Measurements from ENCODE around the gene ZCCHC2.
A peak's percentile ranks its signal among the peaks of the same experiment; 100 is the strongest.

The ZCCHC2 gene

DNA sequence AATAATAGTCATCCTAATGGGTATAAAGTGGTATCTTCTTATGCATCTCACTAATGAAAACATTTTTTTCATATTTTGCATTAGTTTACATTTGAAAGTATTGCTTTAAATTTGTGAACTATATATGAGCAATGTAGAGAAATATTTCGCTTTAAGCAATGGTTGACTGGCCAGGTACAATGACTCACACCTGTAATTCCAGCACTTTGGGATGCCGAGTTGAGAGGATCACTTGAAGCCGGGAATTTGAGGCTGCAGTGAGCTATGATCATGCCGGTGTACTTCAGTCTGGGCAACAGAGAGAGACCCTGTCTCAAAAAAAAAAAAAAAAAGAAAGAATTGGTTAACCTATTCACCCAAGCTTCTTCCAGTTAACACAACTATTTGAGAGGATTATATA lies 15.1 kb downstream of the ZCCHC2 start:
- FAIRE-seq (peak; percentile 79), DNase-seq (ENCODE audit: low spot score) (peak; percentile 40)

DNA sequence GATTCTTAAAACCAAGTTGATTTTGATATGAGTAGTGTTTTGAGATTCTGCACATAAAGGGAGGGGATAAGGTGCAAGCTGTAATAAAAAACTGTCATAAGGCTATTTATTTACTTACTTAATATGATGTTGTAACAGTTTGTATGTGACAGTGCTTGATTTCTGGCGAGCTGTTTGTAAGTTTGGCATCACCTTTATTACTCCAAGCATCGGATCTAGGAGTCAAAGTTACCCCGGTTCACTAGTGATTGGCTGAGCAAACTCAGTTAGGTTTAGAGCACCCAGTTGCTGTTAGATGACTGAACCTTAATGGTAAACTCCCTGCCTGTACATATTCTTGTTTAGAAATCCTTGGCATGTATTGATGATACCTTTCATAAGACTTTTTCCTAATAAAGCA lies 16.1 kb downstream of the ZCCHC2 start:
- FAIRE-seq (no peak), DNase-seq (ENCODE audit: low spot score) (no peak)

DNA sequence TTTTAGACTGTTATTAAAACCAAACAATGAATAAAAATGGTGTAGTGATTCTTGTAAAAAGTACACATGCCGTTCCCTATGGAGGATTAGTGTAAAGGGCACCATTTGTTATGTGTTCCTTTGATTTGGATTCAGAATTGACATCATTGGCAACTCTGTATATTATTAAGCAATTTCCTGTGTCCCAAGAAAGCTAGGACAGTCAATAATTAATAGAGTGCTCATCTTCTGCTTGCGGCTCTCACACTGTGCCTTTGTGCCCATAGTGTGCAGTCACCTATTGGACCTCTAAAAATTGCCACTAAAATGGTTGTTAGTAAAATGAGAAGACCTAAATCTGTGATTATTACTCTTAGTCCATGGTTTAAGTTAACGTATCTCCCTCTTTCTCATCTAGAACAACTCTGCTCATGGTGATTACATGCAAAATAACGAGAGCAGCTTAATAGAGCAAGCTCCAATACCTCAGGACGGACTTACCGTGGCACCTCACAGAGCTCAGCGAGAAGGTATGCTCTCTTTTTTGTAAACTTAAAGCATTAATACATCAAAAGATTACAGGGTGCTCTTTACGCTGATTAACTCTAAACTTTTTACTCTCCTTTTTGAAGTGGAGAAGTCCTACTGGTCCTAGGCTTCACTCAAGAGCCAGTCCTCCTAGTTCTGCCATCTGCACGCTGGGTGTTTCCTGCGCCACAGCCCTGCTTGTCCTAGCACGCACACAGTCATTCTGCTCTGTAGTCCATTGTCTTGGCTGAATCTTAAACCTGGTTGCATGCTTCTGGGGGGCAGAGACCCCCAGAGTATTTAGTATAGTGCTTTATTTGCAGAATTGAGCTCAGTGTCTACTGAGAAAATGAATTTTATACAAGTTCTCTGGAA lies 16.7 kb downstream of the ZCCHC2 start:
- no peak for DNase-seq (ENCODE audit: low spot score)
- no peak for FAIRE-seq

DNA sequence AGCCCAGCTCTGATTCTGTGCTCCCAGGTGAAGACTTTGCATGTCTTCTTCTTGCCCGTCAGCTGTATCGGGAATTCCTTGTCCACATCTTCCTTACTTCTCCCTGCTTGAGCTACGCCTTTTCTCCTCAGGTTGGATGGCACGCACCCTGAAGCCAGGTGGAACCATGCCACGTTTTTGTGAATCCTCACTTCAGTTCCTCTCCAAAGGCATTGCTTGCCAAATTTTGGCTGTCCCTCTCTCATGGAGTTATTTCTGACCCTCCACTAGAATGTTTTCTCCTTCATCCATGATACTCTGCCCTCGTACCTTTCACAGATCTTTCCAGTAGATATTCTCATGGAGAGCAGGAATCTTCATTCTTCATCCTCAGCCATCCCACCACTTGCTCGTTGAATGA lies 20.2 kb downstream of the ZCCHC2 start:
- DNase-seq (ENCODE audit: low spot score) (no peak), FAIRE-seq (no peak)

DNA sequence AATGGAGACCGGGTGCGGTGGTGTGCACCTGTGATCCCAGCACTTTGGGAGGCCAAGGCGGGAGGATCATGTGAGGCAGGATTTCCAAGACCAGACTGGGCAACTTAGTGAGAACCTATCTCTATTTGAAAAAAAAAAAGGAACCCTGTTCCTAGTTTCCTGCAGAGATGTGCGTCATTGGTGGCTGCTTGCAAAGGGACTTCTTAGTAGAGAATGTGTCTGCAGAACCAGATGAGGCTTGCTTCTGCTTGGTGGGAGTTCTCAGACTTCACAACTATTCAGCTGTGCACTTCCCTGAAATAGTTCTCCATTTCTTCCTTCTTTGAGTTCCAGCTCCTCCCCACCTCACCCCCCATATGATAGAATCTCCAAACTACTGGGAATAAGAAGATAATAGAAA lies 22.3 kb downstream of the ZCCHC2 start:
- no peak for FAIRE-seq

DNA sequence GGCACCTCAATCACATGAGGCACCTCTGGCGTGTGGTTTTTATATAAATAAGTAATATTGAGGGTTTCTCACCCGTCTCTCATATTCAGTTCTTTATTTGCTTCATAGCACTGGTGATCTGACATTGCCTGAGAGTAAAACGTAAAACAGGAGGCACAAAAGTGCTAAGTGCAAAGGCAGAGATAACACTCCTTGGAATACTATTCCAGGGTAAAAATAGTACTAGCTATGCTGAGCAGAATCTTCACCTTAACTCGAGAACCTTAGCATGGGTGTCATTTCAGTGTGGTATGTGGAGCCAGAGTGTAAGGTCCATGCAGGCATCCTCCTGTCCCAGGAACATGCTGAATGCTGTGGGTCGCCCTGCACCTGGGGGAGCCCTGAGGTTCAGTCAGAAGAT lies 26.9 kb downstream of the ZCCHC2 start:
- DNase-seq (ENCODE audit: low spot score): no peak
- FAIRE-seq: no peak

More for the DNA sequence above, 22.3 kb downstream of the ZCCHC2 start:
- DNase-seq (ENCODE audit: low spot score): no peak

DNA sequence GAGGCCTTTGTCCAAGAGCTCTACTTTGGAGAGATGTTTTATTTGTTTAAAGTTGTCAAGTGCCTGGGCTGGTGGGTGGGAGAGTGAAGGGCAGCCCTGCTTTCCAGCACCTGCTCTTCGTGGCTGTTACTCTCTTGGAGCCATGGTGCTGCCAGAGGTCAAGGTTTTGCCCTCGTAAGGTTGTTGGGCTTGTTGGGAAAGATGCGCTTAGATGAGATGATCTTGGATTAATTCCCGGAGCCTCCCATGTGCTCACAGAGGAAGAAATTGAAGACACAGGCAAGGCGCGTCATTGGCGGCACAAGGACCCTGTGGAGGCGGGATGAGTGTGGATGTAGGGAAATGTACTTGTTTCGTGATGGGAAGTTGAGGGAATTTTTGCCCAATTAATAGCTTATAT lies 27.9 kb downstream of the ZCCHC2 start:
- FAIRE-seq (no peak), DNase-seq (ENCODE audit: low spot score) (no peak)

DNA sequence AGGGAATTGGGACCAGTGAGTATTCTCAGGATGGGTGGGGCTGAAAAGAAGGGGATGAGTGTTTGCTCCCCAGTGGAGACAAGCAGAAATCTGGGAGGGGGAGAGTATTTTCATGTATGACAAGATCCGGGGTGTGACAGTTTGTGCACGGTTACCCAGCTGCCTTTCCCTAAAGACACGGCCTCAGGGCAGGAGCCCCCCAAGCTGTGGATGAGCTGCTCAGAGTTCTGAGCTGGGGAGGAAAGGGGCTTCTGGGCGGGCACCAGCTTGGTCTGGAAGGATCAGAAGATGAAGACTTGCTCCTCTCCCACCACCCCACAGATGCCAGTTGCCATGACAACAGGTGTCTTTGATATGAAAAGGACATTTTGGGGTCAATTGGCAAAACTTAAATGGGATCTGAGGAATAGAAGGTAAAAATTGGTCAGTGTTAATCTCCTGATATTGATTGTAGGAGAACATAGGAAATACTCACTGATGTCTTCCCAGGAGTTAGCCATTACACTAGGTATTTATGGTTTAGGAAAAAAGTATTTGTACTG lies 29.2 kb downstream of the ZCCHC2 start:
- FAIRE-seq (no peak), DNase-seq (ENCODE audit: low spot score) (no peak)

DNA sequence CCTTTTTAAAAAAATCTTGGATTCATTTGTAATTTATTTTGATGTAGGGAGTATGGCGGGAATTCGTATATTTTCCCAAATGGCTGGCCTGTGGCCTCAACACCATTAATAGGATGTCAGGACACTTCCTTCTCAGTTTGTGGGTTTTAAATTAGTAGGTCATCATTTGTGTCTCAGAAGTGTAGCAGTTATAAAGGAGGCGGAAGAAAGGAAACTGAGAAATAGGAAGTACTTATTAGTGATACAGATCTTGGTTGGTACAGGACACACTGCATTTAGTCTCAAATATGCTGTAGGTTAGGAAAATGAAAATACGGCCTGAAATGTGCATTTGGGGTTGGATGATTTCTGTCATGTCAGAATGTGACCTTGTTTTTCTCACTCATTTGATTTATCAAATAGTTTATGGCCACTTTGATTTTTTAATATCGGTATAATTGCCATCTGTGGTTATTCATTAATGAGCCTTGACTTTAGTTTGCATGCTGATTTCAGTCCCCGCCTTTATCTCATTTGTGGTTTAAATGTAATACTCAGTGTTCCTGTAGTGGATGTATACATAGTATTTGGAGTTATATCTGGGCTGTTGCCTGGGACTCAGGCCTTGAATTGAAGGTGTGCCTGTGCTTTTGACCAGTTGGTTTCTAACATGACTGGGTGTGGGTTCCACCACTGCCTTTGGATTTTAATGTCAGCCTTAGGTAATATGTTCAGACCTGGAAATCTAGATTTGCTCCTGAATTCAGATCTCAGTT lies 31.4 kb downstream of the ZCCHC2 start:
- no peak for FAIRE-seq
- no peak for DNase-seq (ENCODE audit: low spot score)

DNA sequence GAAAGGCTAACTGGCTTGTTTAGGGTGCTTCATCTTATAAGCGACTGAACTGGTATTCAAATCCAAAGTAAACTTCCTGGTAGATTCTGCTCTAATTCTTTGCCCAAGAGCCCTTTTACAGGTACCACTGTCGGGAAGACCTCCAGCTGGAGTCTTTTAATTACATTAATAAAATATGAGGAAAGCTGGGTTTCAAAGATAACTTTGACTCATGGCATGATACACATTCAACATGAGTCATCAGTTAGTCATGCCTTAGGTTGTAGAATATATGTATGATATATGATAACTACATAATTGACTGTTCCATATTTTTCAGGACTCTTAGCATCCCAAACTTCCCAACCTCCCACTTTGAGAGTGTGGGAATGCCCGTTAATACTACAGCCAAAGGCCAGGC lies 32.3 kb downstream of the ZCCHC2 start:
- FAIRE-seq: no peak
- DNase-seq (ENCODE audit: low spot score): no peak

DNA sequence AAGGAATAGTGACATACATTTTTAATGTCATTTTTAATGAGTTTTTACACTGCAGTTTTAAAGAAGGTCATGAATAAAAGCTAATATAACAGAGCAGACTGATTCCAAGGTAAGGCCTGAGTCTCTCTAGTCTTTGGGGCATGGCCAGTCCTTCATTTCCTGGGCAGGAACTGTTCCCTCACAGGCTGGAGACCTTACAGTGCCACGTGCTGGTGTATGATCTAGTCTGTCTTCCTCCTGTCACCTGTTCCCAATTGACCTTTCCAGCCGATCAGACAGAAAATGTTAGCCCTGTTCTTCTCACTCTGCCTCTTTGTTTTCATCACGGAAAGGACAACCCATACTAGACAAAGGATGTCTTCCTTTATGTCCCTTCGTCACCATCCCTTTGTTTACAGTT lies 33.6 kb downstream of the ZCCHC2 start:
- no peak for DNase-seq (ENCODE audit: low spot score)
- FAIRE-seq: no peak

DNA sequence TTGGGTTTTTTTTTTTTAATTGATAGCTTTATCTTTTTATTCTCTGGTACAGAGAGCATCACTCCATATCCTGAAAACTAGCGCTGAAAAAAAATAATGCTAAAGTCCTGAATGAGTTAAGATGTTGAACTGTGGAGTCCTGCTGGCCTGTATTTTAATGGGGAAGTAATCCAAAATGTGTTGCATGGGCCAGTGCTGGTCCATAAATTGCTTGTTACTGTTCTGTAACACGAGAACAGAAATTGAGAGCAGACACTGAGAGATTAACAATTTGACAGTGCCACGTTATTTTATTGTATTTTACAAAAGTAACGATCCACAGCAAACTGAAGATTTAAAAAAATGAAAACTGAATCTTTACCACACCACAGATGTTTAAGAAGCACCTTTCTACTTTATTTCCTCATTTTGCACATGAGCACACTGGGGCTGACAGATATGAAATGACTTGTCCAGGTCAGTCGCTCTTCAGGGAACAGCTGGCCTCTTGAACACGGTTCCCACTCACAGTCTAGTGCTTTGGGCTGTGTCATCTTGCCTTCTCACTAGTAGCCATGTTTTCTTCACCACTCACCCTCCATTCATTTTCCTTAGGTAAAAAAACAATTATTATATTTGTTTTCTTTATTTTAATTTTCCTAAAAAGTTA lies 35.3 kb downstream of the ZCCHC2 start:
- DNase-seq (ENCODE audit: low spot score) (no peak), FAIRE-seq (no peak)

DNA sequence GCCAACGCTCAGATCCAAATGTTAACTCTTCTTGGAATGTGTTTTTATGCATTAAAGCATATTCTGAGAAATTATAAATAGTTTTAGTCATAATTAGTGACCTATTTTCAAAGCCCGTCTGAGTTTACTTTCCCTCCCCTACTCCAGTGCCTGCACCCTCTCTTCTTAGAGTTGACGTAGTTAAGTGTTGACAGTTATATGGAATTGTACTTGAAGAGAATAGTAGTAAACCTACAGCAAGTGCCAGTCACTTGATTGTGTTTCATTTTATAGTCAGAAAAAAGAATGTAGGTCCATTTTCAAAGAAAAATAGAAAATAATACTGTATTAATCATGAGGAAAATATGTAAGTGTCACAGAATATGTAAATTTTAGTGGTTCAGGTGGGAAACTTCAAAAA lies 41.2 kb downstream of the ZCCHC2 start:
- DNase-seq (ENCODE audit: low spot score) (no peak), FAIRE-seq (no peak)

DNA sequence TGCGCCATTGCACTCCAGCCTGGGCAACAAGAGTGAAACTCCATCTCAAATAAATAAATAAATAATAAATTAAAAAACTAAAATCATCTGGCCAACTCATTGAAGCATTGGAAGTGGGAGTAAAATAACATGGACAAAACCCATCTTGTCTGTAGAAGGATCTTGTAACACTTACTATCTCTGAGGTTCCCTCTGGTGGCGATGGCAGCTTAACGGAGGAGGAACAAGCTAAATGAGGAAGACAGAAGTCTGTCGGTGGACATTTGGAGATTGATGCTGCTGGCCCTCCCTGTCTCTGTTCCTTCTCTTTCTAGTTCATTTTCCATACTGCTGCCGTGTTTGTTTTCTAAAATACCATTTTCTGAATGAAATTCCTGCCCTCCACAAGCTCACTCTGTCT lies 43.4 kb downstream of the ZCCHC2 start:
- DNase-seq (ENCODE audit: low spot score): no peak
- FAIRE-seq: no peak

DNA sequence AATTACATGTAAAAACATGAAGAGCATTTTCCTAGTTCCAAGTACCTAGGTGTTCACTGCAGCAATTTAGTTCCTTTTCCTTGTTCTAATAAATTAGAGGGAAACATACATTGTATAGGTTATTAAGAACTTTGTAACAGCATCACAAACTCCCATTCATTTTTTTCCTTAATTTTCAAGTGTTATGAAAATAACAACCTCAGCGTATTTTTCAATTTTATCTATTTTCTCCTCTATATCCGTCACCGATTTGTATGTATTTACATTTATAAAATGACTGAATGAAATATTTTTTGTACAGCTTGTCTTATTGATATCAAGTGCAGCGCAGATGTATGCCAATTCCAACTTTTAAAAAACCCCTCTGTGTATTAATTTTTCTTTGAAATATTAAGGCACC lies 44.0 kb downstream of the ZCCHC2 start:
- FAIRE-seq: no peak
- DNase-seq (ENCODE audit: low spot score): no peak

DNA sequence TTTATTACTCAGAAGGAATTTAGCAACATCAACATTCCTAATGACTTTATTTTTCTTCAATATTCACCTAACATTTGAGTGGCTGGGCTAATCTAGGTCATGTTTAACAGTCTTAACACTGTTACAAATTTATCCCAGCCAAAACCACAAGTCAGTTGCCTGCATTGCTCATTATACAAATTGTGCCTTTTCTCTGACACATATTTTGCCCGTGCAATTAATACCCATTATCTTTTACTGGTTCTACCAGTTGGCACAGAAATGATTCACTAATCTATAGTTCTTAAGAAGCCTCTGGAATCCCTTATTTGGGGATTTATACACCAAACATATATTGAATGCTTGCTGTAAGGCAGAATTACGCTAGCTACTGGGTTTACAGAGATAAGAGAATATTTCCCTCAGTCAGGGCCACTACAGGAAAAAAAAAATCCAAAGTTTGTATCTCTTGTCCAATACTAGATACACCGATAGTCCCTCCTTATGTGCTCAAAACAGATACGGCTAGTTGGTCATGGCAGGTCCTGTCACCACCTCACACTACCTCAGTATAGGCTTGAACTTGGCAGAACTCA lies 46.3 kb downstream of the ZCCHC2 start:
- FAIRE-seq: no peak

DNA sequence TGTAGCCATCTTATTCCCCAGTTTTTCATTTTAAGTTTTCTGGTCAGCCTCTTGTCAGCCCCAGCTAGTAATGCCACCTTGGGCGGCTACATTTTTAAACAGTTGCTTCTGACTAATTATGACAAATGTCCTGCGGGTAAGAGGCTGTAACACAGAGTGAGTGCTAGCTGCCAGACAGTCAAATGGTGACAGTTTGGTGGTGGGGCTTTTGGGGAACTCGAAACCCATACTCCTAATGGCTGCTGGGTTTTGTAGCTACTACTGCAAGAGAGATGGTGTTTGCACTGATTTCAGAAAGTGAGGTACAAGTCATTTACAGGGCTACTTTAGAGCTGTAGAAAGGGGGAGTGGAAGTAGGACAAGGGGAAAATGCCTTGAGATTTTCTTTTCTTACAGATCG lies 48.2 kb downstream of the ZCCHC2 start:
- no peak for DNase-seq (ENCODE audit: low spot score)
- FAIRE-seq: no peak

More for the DNA sequence above, 46.3 kb downstream of the ZCCHC2 start:
- DNase-seq (ENCODE audit: low spot score): no peak

DNA sequence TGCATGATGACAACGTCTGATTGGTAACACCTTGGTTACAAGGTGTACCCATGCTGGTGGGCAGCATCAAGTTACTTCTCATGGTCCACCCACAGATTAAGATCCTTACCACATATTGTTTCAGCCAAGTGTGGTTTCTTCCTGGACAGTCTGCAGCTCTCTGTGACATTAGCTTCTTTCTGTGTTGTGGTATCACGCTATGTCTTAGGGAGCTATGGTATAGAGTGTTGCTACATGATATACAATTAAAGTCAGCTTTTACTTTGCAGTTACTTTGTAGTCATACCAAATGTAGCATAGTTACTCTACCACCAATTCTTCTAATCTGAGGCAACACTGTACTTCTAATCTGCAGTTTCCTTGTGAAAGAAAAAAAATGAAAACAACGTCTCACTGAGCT lies 48.8 kb downstream of the ZCCHC2 start:
- DNase-seq (ENCODE audit: low spot score): no peak
- no peak for FAIRE-seq

DNA sequence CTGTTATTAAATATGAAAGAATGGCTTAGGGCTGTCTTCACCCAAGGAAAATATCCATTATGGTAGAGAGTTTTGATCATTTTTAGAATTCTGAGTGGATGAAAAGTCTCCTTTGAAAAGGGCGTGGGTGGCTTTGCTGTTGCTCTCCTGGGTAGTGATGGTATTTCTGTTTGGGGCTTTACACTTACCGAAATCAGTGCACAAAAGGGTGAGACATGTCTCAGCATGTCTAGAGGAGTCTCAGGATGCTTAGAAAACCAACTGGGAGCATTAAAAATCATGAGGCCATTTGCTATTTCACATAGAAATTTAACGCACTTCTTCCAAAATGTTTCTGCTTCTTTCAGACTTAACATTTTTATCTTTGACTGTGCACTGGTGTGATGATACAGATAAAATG lies 49.6 kb downstream of the ZCCHC2 start:
- DNase-seq (ENCODE audit: low spot score) (no peak), FAIRE-seq (no peak)

DNA sequence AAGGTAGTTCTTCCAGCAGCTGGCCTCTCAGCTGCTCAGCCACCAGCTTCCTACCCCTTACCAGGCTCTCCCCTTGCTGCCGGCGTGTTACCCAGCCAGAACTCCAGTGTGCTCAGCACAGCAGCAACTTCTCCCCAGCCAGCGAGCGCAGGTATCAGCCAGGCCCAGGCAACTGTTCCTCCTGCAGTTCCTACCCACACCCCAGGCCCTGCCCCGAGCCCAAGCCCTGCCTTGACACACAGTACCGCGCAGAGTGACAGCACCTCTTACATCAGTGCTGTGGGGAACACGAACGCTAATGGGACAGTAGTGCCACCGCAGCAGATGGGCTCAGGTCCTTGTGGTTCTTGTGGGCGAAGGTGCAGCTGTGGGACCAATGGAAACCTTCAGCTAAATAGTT lies 52.0 kb downstream of the ZCCHC2 start:
- FAIRE-seq (no peak), DNase-seq (ENCODE audit: low spot score) (no peak)

DNA sequence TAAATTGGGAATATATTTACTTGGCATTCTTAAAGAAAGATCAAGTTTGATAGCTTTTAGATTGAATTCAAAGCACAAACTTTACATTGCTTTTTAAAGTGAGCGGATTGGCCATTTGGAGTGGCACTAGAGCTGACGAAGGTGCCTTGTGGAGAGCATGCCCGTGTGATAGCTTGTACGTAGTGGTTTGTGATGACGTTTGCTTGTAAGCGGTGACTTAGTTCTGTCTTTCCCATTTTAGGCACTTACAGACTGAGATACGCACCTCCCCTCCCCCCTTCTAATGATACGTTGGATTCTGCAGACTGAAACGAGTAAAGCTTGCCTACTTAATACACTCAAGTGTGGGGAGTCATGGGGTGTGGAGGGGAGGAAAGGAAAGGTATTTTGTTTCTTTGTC lies 53.4 kb downstream of the ZCCHC2 start:
- FAIRE-seq (no peak), DNase-seq (ENCODE audit: low spot score) (no peak)

Data from RCC 7860 (cell line).